Cardiac muscle cell (in vitro differentiated cells and primary cell): ENCODE data around the gene RASA3. TPM values are rescaled to one million over a fixed set of nuclear protein-coding genes. Genes with fewer than 3 reads are reported as not detected.
A peak's percentile ranks its signal among the peaks of the same experiment; 100 is the strongest.

Source experiments
- DNase-seq, 2 donors: peaks; one replicate each; pipeline versions ENCODE4 v3.0.0 to v3.0.0-alpha.2; 2010 to 2017; ENCODE audit warnings: low read depth in 1 of 2, low spot score in 1 of 2
- H3K27ac ChIP-seq: fragments of 200-600 bp; sonication (generic); 2 replicates; pipeline ENCODE4 v1.5.1; 2016
- H3K27me3 ChIP-seq: fragments of 200-600 bp; sonication (generic); 2 replicates; pipeline ENCODE4 v1.6.0; 2016; ENCODE audit warnings: control low read depth
- H3K36me3 ChIP-seq: fragments of 200-600 bp; sonication (generic); 2 replicates; pipeline ENCODE4 v1.5.1; 2016; ENCODE audit warnings: control low read depth
- H3K4me1 ChIP-seq: fragments of 200-600 bp; sonication (generic); 2 replicates; pipeline ENCODE4 v1.8.1; 2017; ENCODE audit warnings: low read depth, mild to moderate bottlenecking, mixed run types
- H3K4me3 ChIP-seq: fragments of 200-600 bp; sonication (generic); 2 replicates; pipeline ENCODE4 v1.5.1; 2016; ENCODE audit warnings: mild to moderate bottlenecking
- H3K9me3 ChIP-seq: fragments of 200-600 bp; sonication (generic); 2 replicates; pipeline ENCODE4 v1.5.1; 2017; ENCODE audit warnings: low read depth, mild to moderate bottlenecking, control low read depth
- CTCF ChIP-seq: IDR thresholded peaks from 2 replicates; pipeline ENCODE4 v1.5.1; 2012; ENCODE audit warnings: low read depth, mild to moderate bottlenecking, low read length
- polyA plus RNA-seq: library from polyadenylated mRNA; unstranded; fragments of >200 nt; fragmentation: Nextera tagmentation; extraction: Ambion mirVana; gene quantifications from 2 replicates; pipeline ENCODE4 v1.2.1, GENCODE V29; 2016
- total RNA-seq: library from RNA; depleted of rRNA; stranded (reverse); fragments of >200 nt; gene quantifications from 2 replicates; pipeline ENCODE4 v1.2.3, GENCODE V29; 2016

The RASA3 gene
- total and polyA plus RNA-seq, 2 experiments from 2014 or later = 14.0 to 26.0 TPM

- no peak overlapping the region for H3K4me3 ChIP-seq
- H3K27me3 ChIP-seq = no peaks in the 10 kb centered on the region
- no peaks in the 10 kb centered on the region for H3K9me3 ChIP-seq
- no peak for TF ChIP-seq CTCF
- no peaks in the 10 kb centered on the region for H3K4me1 ChIP-seq
- H3K27ac ChIP-seq = no peak overlapping the region
- no peak for DNase-seq
- H3K36me3 ChIP-seq = no peaks in the 10 kb centered on the region
Measured at GRCh38 chr13:114007566-114007965, 124.9 kb downstream of the RASA3 start.

- H3K9me3 ChIP-seq = no peaks in the 10 kb centered on the region
- TF ChIP-seq CTCF = no peak
- H3K4me3 ChIP-seq = no peak overlapping the region
- H3K4me1 ChIP-seq = no peaks in the 10 kb centered on the region
- no peak for DNase-seq
- H3K36me3 ChIP-seq = no peaks in the 10 kb centered on the region
- no peaks in the 10 kb centered on the region for H3K27me3 ChIP-seq
- no peak overlapping the region for H3K27ac ChIP-seq
Measured at GRCh38 chr13:114005206-114005724, 127.2 kb downstream of the RASA3 start.

GRCh38 chr13:114004420-114005205 is 127.8 kb downstream of the RASA3 start:
- TF ChIP-seq CTCF = no peak
- Histone ChIP-seq H3K27me3 (no peaks in the 10 kb centered on the region), H3K9me3 (no peaks in the 10 kb centered on the region), H3K4me1 (no peaks in the 10 kb centered on the region), H3K36me3 (no peaks in the 10 kb centered on the region), H3K27ac (no peak overlapping the region), H3K4me3 (no peak overlapping the region)
- peak in 1 of 2 donors; percentile 92 for DNase-seq

GRCh38 chr13:114002771-114003321 is 129.6 kb downstream of the RASA3 start:
- no peak overlapping the region for H3K27ac ChIP-seq
- no peak overlapping the region for H3K4me3 ChIP-seq
- no peaks in the 10 kb centered on the region for H3K4me1 ChIP-seq
- H3K9me3 ChIP-seq = no peaks in the 10 kb centered on the region
- no peak for TF ChIP-seq CTCF
- no peaks in the 10 kb centered on the region for H3K36me3 ChIP-seq
- H3K27me3 ChIP-seq = no peaks in the 10 kb centered on the region
- no peak for DNase-seq

GRCh38 chr13:114002009-114002544 is 130.3 kb downstream of the RASA3 start:
- Histone ChIP-seq H3K36me3 (no peaks in the 10 kb centered on the region), H3K4me3 (no peak overlapping the region), H3K9me3 (no peaks in the 10 kb centered on the region), H3K4me1 (no peaks in the 10 kb centered on the region), H3K27me3 (no peaks in the 10 kb centered on the region), H3K27ac (no peak overlapping the region)
- no peak for DNase-seq
- TF ChIP-seq CTCF = no peak
